Bronchial epithelial cell (primary cell): ENCODE results near the gene CACNB4. TPM values are rescaled to one million over a fixed set of nuclear protein-coding genes. Genes with fewer than 3 reads are reported as not detected.

Experiments used
- DNase-seq: peaks from one replicate; pipeline ENCODE4 v3.0.0-alpha.2; 2010; ENCODE audit warnings: low read depth
- FAIRE-seq: peaks from 2 replicates; lab custom pipeline; 2011; peaks lifted over from hg19 to GRCh38; lab: Jason Lieb, UNC
- H3K27me3 ChIP-seq: 2 replicates; pipeline ENCODE4 v1.5.1; 2011; ENCODE audit warnings: low read length; ENCODE audit not compliant: control insufficient read depth, insufficient read depth
- H3K36me3 ChIP-seq: 2 replicates; pipeline ENCODE4 v1.5.1; 2011; ENCODE audit warnings: low read length; ENCODE audit not compliant: control insufficient read depth, insufficient read depth
- H3K4me3 ChIP-seq: 2 replicates; pipeline ENCODE4 v1.5.1; 2011; ENCODE audit warnings: mild to moderate bottlenecking, low read depth, low read length, control low read depth
- CTCF ChIP-seq: IDR thresholded peaks from 2 replicates; pipeline ENCODE4 v1.5.1; 2011; ENCODE audit warnings: mild to moderate bottlenecking, moderate library complexity, low read length, control low read depth, inconsistent platforms; ENCODE audit not compliant: insufficient read depth, severe bottlenecking
- total RNA-seq: library from RNA; depleted of rRNA; stranded (reverse); fragments of >200 nt; gene quantifications from 2 replicates; pipeline ENCODE4 v1.2.1, GENCODE V29; 2014

Gene CACNB4
- total RNA-seq, 1 donor from 2014 or later, result 0.53 TPM

- H3K27me3 ChIP-seq, result no peaks in the 10 kb centered on the region
- FAIRE-seq, result no peak
- H3K4me3 ChIP-seq, result no peak overlapping the region
- DNase-seq, result peak; percentile 36
- no peak for TF ChIP-seq CTCF
- peaks cover 6% of the 10 kb centered on the region for H3K36me3 ChIP-seq
Measured at GRCh38 chr2:151808258-151809072, 290.4 kb downstream of the CACNB4 start.

GRCh38 chr2:151805961-151806360 is 292.9 kb downstream of the CACNB4 start:
- DNase-seq (no peak), FAIRE-seq (no peak)
- Histone ChIP-seq H3K36me3 (peaks cover 4% of the 10 kb centered on the region), H3K4me3 (no peak overlapping the region), H3K27me3 (no peaks in the 10 kb centered on the region)
- TF ChIP-seq CTCF, result no peak

- DNase-seq (no peak), FAIRE-seq (no peak)
- TF ChIP-seq CTCF, result no peak
- Histone ChIP-seq H3K27me3 (no peaks in the 10 kb centered on the region), H3K36me3 (peaks cover 2% of the 10 kb centered on the region), H3K4me3 (no peak overlapping the region)
Measured at GRCh38 chr2:151805343-151805742, 293.5 kb downstream of the CACNB4 start.

GRCh38 chr2:151803811-151804210 is 295.0 kb downstream of the CACNB4 start:
- peaks cover 3% of the 10 kb centered on the region for H3K36me3 ChIP-seq
- no peak for TF ChIP-seq CTCF
- FAIRE-seq (no peak), DNase-seq (no peak)
- H3K4me3 ChIP-seq, result no peak overlapping the region
- no peaks in the 10 kb centered on the region for H3K27me3 ChIP-seq

GRCh38 chr2:151802315-151802714 is 296.5 kb downstream of the CACNB4 start:
- DNase-seq, result no peak
- no peak for FAIRE-seq
- TF ChIP-seq CTCF, result no peak
- Histone ChIP-seq H3K27me3 (no peaks in the 10 kb centered on the region), H3K4me3 (no peak overlapping the region), H3K36me3 (peaks cover 3% of the 10 kb centered on the region)
